ENCODE results near the gene UGT1A4. TPM values are rescaled to one million over a fixed set of nuclear protein-coding genes. Genes with fewer than 3 reads are reported as not detected.

Gene UGT1A4
- total RNA-seq, 1 donor from 2014 or later, result 0.98 TPM

- intact Hi-C loops (cut with DNase I), result no loop called here
- no peak for TF ChIP-seq POLR2AphosphoS5 (IDR thresholded peaks at IDR 0.05; ENCODE audit: insufficient read depth in 1 of 2, low read depth in 1 of 2)
- TF ChIP-seq, protein P1, sequence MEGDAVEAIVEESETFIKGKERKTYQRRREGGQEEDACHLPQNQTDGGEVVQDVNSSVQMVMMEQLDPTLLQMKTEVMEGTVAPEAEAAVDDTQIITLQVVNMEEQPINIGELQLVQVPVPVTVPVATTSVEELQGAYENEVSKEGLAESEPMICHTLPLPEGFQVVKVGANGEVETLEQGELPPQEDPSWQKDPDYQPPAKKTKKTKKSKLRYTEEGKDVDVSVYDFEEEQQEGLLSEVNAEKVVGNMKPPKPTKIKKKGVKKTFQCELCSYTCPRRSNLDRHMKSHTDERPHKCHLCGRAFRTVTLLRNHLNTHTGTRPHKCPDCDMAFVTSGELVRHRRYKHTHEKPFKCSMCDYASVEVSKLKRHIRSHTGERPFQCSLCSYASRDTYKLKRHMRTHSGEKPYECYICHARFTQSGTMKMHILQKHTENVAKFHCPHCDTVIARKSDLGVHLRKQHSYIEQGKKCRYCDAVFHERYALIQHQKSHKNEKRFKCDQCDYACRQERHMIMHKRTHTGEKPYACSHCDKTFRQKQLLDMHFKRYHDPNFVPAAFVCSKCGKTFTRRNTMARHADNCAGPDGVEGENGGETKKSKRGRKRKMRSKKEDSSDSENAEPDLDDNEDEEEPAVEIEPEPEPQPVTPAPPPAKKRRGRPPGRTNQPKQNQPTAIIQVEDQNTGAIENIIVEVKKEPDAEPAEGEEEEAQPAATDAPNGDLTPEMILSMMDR (IDR thresholded peaks at IDR 0.05), result no peak
- TF ChIP-seq POLR2A (IDR thresholded peaks at IDR 0.05), result no peak
- DNase-seq (ENCODE audit: extremely low spot score in 2 of 2), result no peak
- H3K4me1 ChIP-seq, result no peaks in the 10 kb centered on the region
- H3K9me3 ChIP-seq, result no peaks in the 10 kb centered on the region
- no peaks in the 10 kb centered on the region for H3K27me3 ChIP-seq
- no peak overlapping the region for H3K4me3 ChIP-seq
- no peaks in the 10 kb centered on the region for H3K36me3 ChIP-seq
- no peak overlapping the region for H3K27ac ChIP-seq
Observed at GRCh38 chr2:233674995-233675394, 43.5 kb upstream of the UGT1A4 start.

GRCh38 chr2:233676046-233676445 is 42.5 kb upstream of the UGT1A4 start:
- H3K4me1 ChIP-seq, result no peaks in the 10 kb centered on the region
- H3K4me3 ChIP-seq, result no peak overlapping the region
- TF ChIP-seq POLR2A (IDR thresholded peaks at IDR 0.05), result no peak
- TF ChIP-seq, protein P1 (IDR thresholded peaks at IDR 0.05), result no peak
- no peaks in the 10 kb centered on the region for H3K27me3 ChIP-seq
- H3K9me3 ChIP-seq, result no peaks in the 10 kb centered on the region
- no peaks in the 10 kb centered on the region for H3K36me3 ChIP-seq
- intact Hi-C loops (cut with DNase I), result no loop called here
- H3K27ac ChIP-seq, result no peak overlapping the region
- no peak for DNase-seq (ENCODE audit: extremely low spot score in 2 of 2)

DNA sequence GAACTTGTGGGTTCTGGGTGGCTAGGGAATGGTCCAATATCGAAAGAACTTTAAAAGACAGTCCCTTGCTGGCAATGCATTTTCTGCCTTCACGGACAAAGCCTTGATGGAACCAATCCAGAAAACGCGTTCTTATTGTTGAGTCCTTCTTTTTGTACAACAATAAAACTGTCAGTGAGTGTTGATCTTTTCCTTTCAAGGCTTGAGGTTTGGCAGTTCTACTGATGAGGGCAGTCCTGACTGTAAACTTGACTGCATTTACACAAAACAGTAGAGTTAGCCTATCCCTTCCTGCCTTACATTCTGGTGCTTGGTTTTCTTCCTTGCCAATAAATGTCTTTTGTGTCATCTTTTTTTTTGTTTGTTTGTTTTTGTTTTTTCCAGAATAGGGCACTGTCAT is 39.3 kb upstream of the UGT1A4 start:
- Histone ChIP-seq H3K36me3 (no peaks in the 10 kb centered on the region), H3K4me1 (no peaks in the 10 kb centered on the region), H3K27ac (no peak overlapping the region), H3K27me3 (no peaks in the 10 kb centered on the region), H3K9me3 (no peaks in the 10 kb centered on the region), H3K4me3 (no peak overlapping the region)
- intact Hi-C loops (cut with DNase I), result no loop called here
- TF ChIP-seq POLR2AphosphoS5 (IDR thresholded peaks at IDR 0.05; ENCODE audit: insufficient read depth in 1 of 2, low read depth in 1 of 2) (no peak), POLR2A (IDR thresholded peaks at IDR 0.05) (no peak)
- TF ChIP-seq, protein P1 (IDR thresholded peaks at IDR 0.05), result no peak
- DNase-seq (ENCODE audit: extremely low spot score in 2 of 2), result no peak

GRCh38 chr2:233680361-233681045 is 38.0 kb upstream of the UGT1A4 start:
- TF ChIP-seq, protein P1 (IDR thresholded peaks at IDR 0.05), result no peak
- TF ChIP-seq POLR2A (IDR thresholded peaks at IDR 0.05) (no peak), POLR2AphosphoS5 (IDR thresholded peaks at IDR 0.05; ENCODE audit: insufficient read depth in 1 of 2, low read depth in 1 of 2) (no peak)
- Histone ChIP-seq H3K27ac (no peak overlapping the region), H3K4me3 (no peak overlapping the region), H3K4me1 (no peaks in the 10 kb centered on the region), H3K36me3 (no peaks in the 10 kb centered on the region), H3K9me3 (no peaks in the 10 kb centered on the region), H3K27me3 (no peaks in the 10 kb centered on the region)
- no peak for DNase-seq (ENCODE audit: extremely low spot score in 2 of 2)
- intact Hi-C loops (cut with DNase I), result no loop called here

DNA sequence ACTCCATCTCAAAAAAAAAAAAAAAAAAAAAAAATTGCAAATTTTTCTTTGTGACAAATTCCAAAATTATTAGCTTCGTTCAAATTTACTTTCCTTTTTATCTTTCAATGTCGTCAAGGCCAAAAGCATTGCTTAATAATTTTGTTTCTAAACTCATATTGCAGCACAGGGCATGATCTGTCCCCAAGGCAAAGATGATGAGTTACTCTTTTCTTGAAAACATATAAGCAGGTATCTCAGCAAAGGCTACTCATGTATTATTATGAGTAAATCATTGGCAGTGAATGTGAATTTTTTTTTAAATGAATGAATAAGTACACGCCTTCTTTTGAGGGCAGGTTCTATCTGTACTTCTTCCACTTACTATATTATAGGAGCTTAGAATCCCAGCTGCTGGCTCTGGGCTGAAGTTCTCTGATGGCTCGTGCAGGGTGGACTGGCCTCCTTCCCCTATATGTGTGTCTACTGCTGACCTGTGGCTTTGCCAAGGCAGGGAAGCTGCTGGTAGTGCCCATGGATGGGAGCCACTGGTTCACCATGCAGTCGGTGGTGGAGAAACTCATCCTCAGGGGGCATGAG is 36.9 kb upstream of the UGT1A4 start, which contains the start of gene UGT1A7:
TSS of gene UGT1A7 (plus strand) at position 381 of the 579 bp plus-strand sequence. CDS start at position 418, 37 bp downstream.
- no peak within 1 kb of the TSS for H3K27ac ChIP-seq
- no peaks in the 10 kb centered on the region for H3K9me3 ChIP-seq
- H3K4me3 ChIP-seq, result no peak within 1 kb of the TSS
- intact Hi-C loops (cut with DNase I), result no loop called here
- no peaks in the 10 kb centered on the region for H3K4me1 ChIP-seq
- TF ChIP-seq POLR2A (IDR thresholded peaks at IDR 0.05) (no peak), POLR2AphosphoS5 (IDR thresholded peaks at IDR 0.05; ENCODE audit: insufficient read depth in 1 of 2, low read depth in 1 of 2) (peak in 1 of 2 donors; percentile 59)
- no peaks in the 10 kb centered on the region for H3K27me3 ChIP-seq
- H3K36me3 ChIP-seq, result no peaks in the 10 kb centered on the region
- DNase-seq (ENCODE audit: extremely low spot score in 2 of 2), result no peak

Measured in vagina (tissue), 2 donors.